ENCODE results near the gene FAM53B. TPM values are rescaled to one million over a fixed set of nuclear protein-coding genes. Genes with fewer than 3 reads are reported as not detected.

The FAM53B gene
- total RNA-seq, 1 donor from 2014 or later = 39.8 TPM

DNA sequence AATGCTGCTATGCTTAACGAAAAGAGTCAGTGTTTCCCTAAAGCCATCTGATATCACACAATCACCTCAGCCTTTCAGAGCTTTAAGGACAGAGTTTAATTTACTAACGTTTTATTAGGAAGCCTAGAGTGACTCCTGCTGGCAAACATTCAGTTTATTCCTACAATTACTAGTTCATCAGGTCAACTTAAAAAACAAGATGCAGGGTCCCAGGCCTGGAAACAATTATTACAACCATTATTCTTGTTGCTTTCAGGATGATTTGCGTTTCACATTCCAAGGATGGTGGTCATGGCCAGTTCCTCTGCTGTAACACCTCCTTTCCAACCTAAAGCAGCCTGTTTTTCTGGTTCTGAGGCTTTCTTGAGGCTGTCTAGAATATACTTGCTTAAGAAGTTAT, 1.5 kb upstream of the FAM53B start:
- Mint-ChIP-seq H3K4me3 (ENCODE audit: low read depth) (peak overlapping the region; percentile 80), H3K9me3 (ENCODE audit: low read depth) (no peaks in the 10 kb centered on the region), H3K27me3 (no peaks in the 10 kb centered on the region), H3K4me1 (ENCODE audit: low read depth) (peaks cover 29% of the 10 kb centered on the region), H3K36me3 (ENCODE audit: insufficient read depth) (no peaks in the 10 kb centered on the region), H3K27ac (peak overlapping the region; percentile 96)
- TF ChIP-seq, protein P1, sequence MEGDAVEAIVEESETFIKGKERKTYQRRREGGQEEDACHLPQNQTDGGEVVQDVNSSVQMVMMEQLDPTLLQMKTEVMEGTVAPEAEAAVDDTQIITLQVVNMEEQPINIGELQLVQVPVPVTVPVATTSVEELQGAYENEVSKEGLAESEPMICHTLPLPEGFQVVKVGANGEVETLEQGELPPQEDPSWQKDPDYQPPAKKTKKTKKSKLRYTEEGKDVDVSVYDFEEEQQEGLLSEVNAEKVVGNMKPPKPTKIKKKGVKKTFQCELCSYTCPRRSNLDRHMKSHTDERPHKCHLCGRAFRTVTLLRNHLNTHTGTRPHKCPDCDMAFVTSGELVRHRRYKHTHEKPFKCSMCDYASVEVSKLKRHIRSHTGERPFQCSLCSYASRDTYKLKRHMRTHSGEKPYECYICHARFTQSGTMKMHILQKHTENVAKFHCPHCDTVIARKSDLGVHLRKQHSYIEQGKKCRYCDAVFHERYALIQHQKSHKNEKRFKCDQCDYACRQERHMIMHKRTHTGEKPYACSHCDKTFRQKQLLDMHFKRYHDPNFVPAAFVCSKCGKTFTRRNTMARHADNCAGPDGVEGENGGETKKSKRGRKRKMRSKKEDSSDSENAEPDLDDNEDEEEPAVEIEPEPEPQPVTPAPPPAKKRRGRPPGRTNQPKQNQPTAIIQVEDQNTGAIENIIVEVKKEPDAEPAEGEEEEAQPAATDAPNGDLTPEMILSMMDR (IDR thresholded peaks at IDR 0.05; ENCODE audit: unreplicated experiment) = peak; percentile 50
- DNase-seq (ENCODE audit: low spot score, unreplicated experiment) = no peak

DNA sequence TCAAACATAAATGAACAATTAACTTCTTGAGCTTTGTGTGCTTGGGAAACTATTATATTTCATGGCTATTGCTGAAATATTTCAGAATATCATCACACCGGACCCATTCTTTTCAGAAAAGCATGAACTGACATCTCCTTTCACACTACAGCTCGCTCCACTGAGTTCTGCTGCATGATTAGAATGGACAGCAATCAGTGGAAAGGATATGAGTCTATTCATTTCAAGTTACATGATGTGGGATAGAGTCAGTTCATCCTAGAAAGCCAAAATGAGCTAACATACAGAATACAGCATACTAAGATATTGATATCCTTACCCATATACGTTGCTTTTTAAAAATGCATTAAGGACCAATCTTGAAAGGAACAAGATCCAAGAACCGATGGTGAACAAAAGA, 1.1 kb upstream of the FAM53B start:
- no peaks in the 10 kb centered on the region for H3K27me3 Mint-ChIP-seq
- H3K27ac Mint-ChIP-seq = peak overlapping the region; percentile 96
- no peaks in the 10 kb centered on the region for H3K36me3 Mint-ChIP-seq (ENCODE audit: insufficient read depth)
- TF ChIP-seq, protein P1 (IDR thresholded peaks at IDR 0.05; ENCODE audit: unreplicated experiment) = no peak
- no peaks in the 10 kb centered on the region for H3K9me3 Mint-ChIP-seq (ENCODE audit: low read depth)
- peak overlapping the region; percentile 80 for H3K4me3 Mint-ChIP-seq (ENCODE audit: low read depth)
- H3K4me1 Mint-ChIP-seq (ENCODE audit: low read depth) = peaks cover 33% of the 10 kb centered on the region
- no peak for DNase-seq (ENCODE audit: low spot score, unreplicated experiment)

DNA sequence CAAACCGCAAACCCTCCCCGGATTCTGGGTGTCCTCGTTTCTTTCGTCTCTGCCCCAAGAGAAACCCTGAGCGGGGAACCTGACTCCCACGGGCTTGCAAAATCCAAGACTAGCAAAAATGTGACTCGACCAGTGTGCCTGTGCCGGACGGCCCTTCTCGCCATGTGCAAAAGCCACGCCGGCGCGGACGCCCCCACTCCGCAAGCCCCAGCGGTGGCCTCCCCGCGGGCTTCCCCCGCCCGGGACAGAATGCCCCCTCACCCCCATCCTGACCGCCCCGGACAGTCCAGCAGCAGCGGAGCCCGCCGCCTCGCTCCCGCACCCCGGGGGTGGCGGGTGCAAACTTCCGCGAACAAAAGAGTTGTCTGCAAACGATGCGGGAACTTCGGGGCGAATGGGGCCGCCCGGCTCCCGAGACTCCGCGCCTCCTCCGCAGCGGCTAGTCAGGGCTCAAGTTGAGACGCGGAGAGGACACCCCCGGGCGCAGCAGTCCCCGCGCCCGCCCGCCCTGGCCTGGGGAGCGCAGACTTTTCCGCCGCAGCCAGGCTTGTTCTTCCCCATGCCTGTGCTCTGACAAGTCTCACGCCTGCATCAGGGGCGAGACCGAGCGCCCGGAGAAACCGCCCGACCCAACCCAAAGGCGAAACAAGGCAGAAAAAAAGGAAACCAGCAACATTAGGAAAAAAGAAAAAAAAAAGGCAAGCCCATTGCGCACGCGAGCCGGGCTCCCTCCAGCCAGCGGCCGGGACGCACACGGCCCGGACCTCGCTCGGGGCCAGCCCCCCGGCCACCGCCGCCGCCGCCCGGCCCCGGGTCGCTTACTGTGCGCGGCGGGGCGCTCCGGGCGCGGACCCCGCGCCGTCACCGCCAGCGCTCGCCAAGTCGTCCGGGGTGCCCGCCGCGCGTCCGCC, 732 bp downstream of the FAM53B start:
- Mint-ChIP-seq H3K4me1 (ENCODE audit: low read depth) (peaks cover 50% of the 10 kb centered on the region), H3K4me3 (ENCODE audit: low read depth) (peak overlapping the region; percentile 91), H3K36me3 (ENCODE audit: insufficient read depth) (no peaks in the 10 kb centered on the region), H3K27me3 (no peaks in the 10 kb centered on the region), H3K9me3 (ENCODE audit: low read depth) (no peaks in the 10 kb centered on the region), H3K27ac (peak overlapping the region; percentile 98)
- TF ChIP-seq, protein P1 (IDR thresholded peaks at IDR 0.05; ENCODE audit: unreplicated experiment) = no peak
- no peak for DNase-seq (ENCODE audit: low spot score, unreplicated experiment)

DNA sequence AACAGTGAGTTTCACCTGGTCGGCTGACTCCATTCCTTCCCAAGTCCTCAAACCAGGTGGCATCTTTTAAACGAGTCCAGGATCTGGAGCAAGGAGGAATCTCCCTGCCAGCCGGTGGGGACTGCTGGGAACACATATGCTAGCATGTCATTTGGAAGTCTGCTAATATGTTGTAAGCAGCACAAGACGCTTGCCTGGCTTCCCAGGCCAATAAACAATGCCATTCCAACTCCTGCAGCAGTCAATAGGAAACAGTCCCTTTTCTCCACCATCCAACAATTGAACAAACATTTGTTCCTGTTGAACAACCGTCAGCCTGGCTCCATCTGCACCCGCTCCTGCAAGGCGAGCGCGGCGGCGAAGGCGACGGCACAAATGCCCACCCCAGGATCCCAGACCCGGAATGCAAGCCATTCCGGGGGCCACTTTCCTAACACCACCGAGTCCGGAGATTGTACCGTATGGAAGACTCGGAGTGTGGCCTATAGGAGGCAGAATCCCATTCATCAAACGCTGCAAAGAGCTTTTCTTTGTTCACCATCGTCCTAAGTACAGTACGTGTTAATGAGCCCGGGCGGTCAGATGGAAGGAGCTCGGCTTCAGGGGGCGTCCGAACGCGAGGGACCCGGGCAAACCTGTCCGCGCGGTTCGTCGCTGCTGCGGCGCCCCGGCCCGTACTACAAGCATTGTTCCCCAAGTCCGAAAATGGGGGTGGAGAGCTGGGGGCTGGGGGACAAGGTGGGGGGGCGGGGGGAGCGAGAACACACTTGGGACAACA, 1.6 kb downstream of the FAM53B start:
- Mint-ChIP-seq H3K4me1 (ENCODE audit: low read depth) (peaks cover 57% of the 10 kb centered on the region), H3K4me3 (ENCODE audit: low read depth) (peak overlapping the region; percentile 91)
- DNase-seq (ENCODE audit: low spot score, unreplicated experiment) = no peak

More for the DNA sequence above, 1.6 kb downstream of the FAM53B start:
- Mint-ChIP-seq H3K27me3 (no peaks in the 10 kb centered on the region), H3K27ac (peak overlapping the region; percentile 98), H3K9me3 (ENCODE audit: low read depth) (no peaks in the 10 kb centered on the region), H3K36me3 (ENCODE audit: insufficient read depth) (no peaks in the 10 kb centered on the region)
- TF ChIP-seq, protein P1 (IDR thresholded peaks at IDR 0.05; ENCODE audit: unreplicated experiment) = peak; percentile 32

Measured in progenitor cell of endocrine pancreas (in vitro differentiated cells).